Tibial artery (tissue), 4 donors: Measurements from ENCODE around the gene C1QTNF9B.
"Not testable (repeated sequence)": the region's sequence is repeated elsewhere in the genome, so short reads cannot be mapped to it uniquely, and the experiment has no call there.

Source experiments
- DNase-seq, 2 donors: peaks; one replicate each; pipeline ENCODE4 v3.0.0-alpha.2; 2019
- H3K27ac ChIP-seq, 2 donors: fragments of 200-600 bp; sonication (generic) in 1 of 2; 1 replicate in 1 of 2; 2 replicates in 1 of 2; pipeline ENCODE4 v1.5.1; 2018 to 2019; ENCODE audit warnings: mild to moderate bottlenecking in 1 of 2
- H3K27me3 ChIP-seq, 2 donors: fragments of 200-600 bp; sonication (generic) in 1 of 2; one replicate each; pipeline versions ENCODE4 v1.5.1 to v1.6.0; 2016 to 2019
- H3K36me3 ChIP-seq, 3 donors: fragments of 200-600 bp; sonication (generic) in 2 of 3; one replicate each; pipeline ENCODE4 v1.5.1; 2016 to 2019; ENCODE audit warnings: mild to moderate bottlenecking in 2 of 3
- H3K4me1 ChIP-seq, 4 donors: fragments of 200-600 bp; sonication (generic) in 2 of 4; 1 replicate in 3 of 4; 2 replicates in 1 of 4; pipeline ENCODE4 v1.5.1; 2016 to 2019
- H3K4me3 ChIP-seq, 2 donors: fragments of 200-600 bp; sonication (generic) in 1 of 2; 1 replicate in 1 of 2; 2 replicates in 1 of 2; pipeline ENCODE4 v1.5.1; 2018 to 2019; ENCODE audit warnings: mild to moderate bottlenecking in 2 of 2
- H3K9me3 ChIP-seq, 3 donors: fragments of 200-600 bp; sonication (generic) in 1 of 3; one replicate each; pipeline ENCODE4 v1.5.1; 2016 to 2019
- intact Hi-C: fragments of 100-400 bp; cut with DNase I; formaldehyde crosslinking; loops from one replicate; pipeline ENCODE4 v1.15.0; 2023; ENCODE audit warnings: low total_unique reads
- TF ChIP-seq, protein P1 (sequence below), 2 experiments: fragments of 200-600 bp in 1 of 2; fragments of 450-650 bp in 1 of 2; IDR thresholded peaks; one replicate each; pipeline ENCODE4 v1.5.1; 2017 to 2019; ENCODE audit warnings: antibody characterized with exemption in 2 of 2, mild to moderate bottlenecking in 1 of 2, moderate library complexity in 1 of 2

C1QTNF9B gene

DNA sequence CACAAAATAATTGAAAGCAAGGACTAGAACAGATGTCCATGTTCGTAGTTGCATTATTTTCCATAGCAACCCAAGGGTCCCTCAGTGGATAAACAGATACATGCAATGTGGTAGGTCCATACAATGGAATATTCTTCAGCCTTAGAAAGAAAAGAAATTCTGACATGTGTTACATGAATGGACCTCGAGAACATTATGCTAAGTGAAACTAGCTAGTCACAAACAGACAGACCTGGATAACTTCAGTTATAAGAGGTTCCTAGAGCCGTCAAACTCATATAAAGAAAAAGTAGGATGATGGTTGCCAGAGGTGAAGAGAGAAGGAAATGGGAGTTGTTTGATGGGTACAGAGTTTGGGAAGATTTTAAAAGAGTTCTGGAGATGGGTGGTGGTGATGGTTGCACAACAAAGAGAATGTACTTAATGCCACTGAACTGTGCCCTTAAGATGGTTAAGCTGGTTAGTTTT is at the start of gene C1QTNF9B:
C1QTNF9B (minus strand) TSS at position 51 of the 468 bp plus-strand sequence.
- H3K36me3 ChIP-seq, intact Hi-C loops, H3K27me3 ChIP-seq, H3K4me3 ChIP-seq, H3K27ac ChIP-seq, DNase-seq, H3K4me1 ChIP-seq, H3K9me3 ChIP-seq: not testable (repeated sequence)

DNA sequence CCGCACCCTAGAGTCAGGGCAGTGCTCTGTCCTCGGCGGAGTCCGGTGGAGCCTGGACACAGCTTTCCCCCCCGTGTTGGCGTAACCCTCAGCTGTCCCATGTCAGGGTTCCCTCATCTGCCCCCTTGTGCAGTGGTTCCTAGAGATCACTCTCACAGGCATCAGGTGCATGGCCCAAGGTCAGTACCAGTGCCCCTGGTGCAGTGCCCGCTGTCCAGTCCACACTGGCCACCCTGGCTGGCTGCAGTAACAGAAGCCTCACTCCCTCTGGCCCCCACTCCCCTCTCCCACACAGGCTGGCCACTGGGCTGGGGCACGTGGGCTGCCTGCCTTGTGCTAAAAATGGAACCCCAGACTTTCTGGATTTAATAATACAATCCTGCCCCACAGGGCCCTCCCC is 49.6 kb upstream of the C1QTNF9B start:
- intact Hi-C loops, result no loop called here
- TF ChIP-seq, protein P1, sequence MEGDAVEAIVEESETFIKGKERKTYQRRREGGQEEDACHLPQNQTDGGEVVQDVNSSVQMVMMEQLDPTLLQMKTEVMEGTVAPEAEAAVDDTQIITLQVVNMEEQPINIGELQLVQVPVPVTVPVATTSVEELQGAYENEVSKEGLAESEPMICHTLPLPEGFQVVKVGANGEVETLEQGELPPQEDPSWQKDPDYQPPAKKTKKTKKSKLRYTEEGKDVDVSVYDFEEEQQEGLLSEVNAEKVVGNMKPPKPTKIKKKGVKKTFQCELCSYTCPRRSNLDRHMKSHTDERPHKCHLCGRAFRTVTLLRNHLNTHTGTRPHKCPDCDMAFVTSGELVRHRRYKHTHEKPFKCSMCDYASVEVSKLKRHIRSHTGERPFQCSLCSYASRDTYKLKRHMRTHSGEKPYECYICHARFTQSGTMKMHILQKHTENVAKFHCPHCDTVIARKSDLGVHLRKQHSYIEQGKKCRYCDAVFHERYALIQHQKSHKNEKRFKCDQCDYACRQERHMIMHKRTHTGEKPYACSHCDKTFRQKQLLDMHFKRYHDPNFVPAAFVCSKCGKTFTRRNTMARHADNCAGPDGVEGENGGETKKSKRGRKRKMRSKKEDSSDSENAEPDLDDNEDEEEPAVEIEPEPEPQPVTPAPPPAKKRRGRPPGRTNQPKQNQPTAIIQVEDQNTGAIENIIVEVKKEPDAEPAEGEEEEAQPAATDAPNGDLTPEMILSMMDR (IDR thresholded peaks at IDR 0.05), result no peak
- Histone ChIP-seq H3K9me3 (no peaks in the 10 kb centered on the region), H3K4me1 (no peaks in the 10 kb centered on the region), H3K27ac (no peak overlapping the region), H3K27me3 (peaks cover 0 to 33% of the 10 kb centered on the region in 2 donors), H3K4me3 (no peak overlapping the region), H3K36me3 (no peaks in the 10 kb centered on the region)
- no peak for DNase-seq

DNA sequence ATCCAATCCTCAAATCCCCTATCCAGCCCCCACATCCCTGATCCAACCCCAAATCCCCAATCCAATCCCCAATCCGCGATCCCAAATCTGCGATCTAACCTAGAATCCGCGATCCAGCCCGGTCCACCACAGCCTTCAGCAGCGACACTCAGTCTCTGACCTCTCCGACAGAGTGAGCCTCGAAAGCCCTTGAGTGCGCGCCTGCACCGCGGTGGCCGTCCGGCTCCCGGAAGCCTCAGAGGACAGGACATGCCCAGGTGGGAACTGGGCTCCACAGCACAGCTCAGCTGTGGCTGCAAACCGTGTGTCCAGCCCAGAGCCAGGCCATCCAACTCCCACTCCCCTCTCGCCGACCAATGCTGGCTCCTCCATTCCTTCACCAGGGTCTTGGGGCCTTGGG is 48.8 kb upstream of the C1QTNF9B start:
- no peak overlapping the region for H3K27ac ChIP-seq
- H3K27me3 ChIP-seq, result peaks cover 0 to 33% of the 10 kb centered on the region in 2 donors
- no peak overlapping the region for H3K4me3 ChIP-seq
- no peaks in the 10 kb centered on the region for H3K9me3 ChIP-seq
- DNase-seq, result no peak
- no peaks in the 10 kb centered on the region for H3K4me1 ChIP-seq
- no peaks in the 10 kb centered on the region for H3K36me3 ChIP-seq
- intact Hi-C loops, result no loop called here
- TF ChIP-seq, protein P1 (IDR thresholded peaks at IDR 0.05), result no peak

DNA sequence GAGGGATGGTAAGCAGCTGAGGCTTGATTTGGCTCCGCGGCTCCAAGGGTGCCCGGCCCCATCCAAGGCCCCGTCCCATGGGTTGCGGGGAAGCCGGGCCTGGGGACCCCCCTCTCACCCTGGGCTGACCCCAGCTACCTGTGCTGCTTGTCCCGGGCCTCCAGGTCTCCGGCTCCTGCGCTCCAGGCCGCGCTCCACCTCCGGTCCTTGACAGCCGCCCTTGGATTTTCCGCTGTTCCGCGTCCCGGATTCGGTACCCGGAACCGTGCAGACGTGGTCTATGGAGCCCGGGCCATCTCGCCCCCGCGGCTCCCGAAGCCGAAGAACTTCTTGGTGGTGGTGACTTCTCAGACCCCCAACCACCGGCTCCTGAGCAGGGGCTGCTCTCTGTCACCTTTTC is 48.3 kb upstream of the C1QTNF9B start:
- no peaks in the 10 kb centered on the region for H3K9me3 ChIP-seq
- no peak overlapping the region for H3K27ac ChIP-seq
- TF ChIP-seq, protein P1 (IDR thresholded peaks at IDR 0.05), result no peak

DNA sequence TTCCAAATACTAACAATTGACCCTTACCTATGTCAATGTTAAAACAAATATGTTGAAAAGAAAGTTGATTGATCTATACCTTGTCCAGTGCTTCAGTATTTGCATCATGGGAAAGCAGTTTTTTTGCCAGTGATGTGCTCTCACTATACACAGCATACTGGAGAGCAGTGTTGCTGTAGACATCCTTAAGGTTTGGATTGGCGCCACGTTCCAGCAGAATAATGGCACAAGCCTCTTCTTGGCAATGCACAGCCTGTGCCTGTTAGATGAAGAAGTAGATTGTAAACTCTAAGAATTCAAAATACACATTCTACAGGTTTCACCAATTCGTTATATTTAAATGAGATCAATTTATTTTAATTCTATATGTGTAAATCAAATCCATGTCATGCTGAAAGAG is 43.9 kb upstream of the C1QTNF9B start:
- Histone ChIP-seq H3K36me3 (no peaks in the 10 kb centered on the region), H3K4me1 (no peaks in the 10 kb centered on the region), H3K27ac (no peak overlapping the region), H3K4me3 (no peak overlapping the region), H3K9me3 (no peaks in the 10 kb centered on the region), H3K27me3 (peaks cover 0 to 2% of the 10 kb centered on the region in 2 donors)
- TF ChIP-seq, protein P1 (IDR thresholded peaks at IDR 0.05), result no peak
- intact Hi-C loops, result no loop called here
- DNase-seq, result no peak

More for the DNA sequence above, 48.3 kb upstream of the C1QTNF9B start:
- Histone ChIP-seq H3K4me1 (no peaks in the 10 kb centered on the region), H3K4me3 (no peak overlapping the region), H3K36me3 (no peaks in the 10 kb centered on the region), H3K27me3 (peaks cover 0 to 33% of the 10 kb centered on the region in 2 donors)
- intact Hi-C loops, result no loop called here
- DNase-seq, result no peak

DNA sequence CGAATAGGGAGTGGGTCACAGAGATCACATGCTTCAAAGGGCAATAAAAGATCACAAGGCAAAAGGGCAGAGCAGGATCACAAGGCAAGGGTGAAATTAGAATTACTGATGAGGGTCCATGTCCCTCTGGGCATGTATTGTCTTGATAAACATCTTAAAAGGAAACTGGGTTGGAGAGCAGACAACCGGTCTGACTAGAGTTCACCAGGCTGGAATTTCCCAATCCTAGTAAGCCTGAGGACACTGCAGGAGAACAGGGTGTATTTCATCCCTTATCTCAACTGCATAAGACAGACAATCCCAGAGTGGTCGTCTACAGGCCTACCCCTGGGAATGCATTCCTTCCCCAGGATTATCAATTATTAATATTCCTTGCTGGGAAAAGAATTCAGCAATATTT is 42.4 kb upstream of the C1QTNF9B start:
- not testable (repeated sequence) for H3K36me3 ChIP-seq

DNA sequence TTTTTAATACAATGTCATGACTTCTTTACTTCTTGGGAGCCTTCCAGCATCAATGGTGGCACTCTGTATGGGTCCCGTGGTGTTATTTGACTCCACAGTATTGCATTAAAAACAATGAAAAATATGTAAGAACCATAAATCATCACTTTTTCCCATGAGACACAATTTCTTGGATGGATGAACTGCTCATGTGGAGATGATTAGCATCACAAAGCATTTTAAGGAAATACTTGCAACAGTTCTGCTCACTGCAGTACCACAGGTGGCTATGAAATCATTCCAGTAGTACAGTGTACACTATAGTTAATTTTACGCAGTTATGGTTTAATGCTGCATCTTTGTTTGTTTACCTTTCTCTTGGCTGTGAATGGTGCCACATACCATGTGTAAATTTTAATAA is 37.2 kb upstream of the C1QTNF9B start:
- Histone ChIP-seq H3K27me3 (peaks cover 0 to 3% of the 10 kb centered on the region in 2 donors), H3K9me3 (no peaks in the 10 kb centered on the region), H3K4me3 (no peak overlapping the region), H3K36me3 (no peaks in the 10 kb centered on the region), H3K4me1 (no peaks in the 10 kb centered on the region), H3K27ac (no peak overlapping the region)
- TF ChIP-seq, protein P1 (IDR thresholded peaks at IDR 0.05), result no peak
- DNase-seq, result no peak
- intact Hi-C loops, result no loop called here

More for the DNA sequence above, 42.4 kb upstream of the C1QTNF9B start:
- intact Hi-C loops, H3K27ac ChIP-seq, H3K4me3 ChIP-seq, H3K4me1 ChIP-seq, DNase-seq, H3K27me3 ChIP-seq, H3K9me3 ChIP-seq: not testable (repeated sequence)
